ENCODE data around the gene DUSP28.

The DUSP28 gene

GRCh38 chr2:240611601-240612210 lies 51.5 kb downstream of the DUSP28 start:
- TF ChIP-seq ZBTB7A (IDR thresholded peaks at IDR 0.05; ENCODE audit: low read depth), result no peak
- TF ChIP-seq EP300 (IDR thresholded peaks at IDR 0.05; ENCODE audit: borderline replicate concordance), result no peak
- TF ChIP-seq REST (IDR thresholded peaks at IDR 0.05; ENCODE audit: low read depth), result no peak
- no peak for TF ChIP-seq FOXM1 (IDR thresholded peaks at IDR 0.05; ENCODE audit: borderline replicate concordance, low read depth)
- TF ChIP-seq TCF12 (IDR thresholded peaks at IDR 0.05; ENCODE audit: low read depth), result no peak
- TF ChIP-seq CREB1 (IDR thresholded peaks at IDR 0.05; ENCODE audit: low read depth), result no peak
- TF ChIP-seq RAD21 (IDR thresholded peaks at IDR 0.05; ENCODE audit: low read depth), result no peak
- TF ChIP-seq EGR1 (IDR thresholded peaks at IDR 0.05), result no peak
- no peak for TF ChIP-seq USF1 (IDR thresholded peaks at IDR 0.05)
- no peak for TF ChIP-seq CEBPB (IDR thresholded peaks at IDR 0.05)
- no peak for TF ChIP-seq TAF1 (IDR thresholded peaks at IDR 0.05; ENCODE audit: low read depth)
- TF ChIP-seq NFIC (IDR thresholded peaks at IDR 0.05), result no peak
- TF ChIP-seq TEAD4 (IDR thresholded peaks at IDR 0.05), result no peak
- TF ChIP-seq MAX (IDR thresholded peaks at IDR 0.05), result no peak
- TF ChIP-seq YY1 (IDR thresholded peaks at IDR 0.05; ENCODE audit: low read depth), result no peak
